COR-L47 (cell line): Measurements from ENCODE around the gene DARS1.

ENCODE experiments used
- DNase-seq: peaks from one replicate; lab custom pipeline; 2025; lab: John Stamatoyannopoulos, UW

Gene DARS1

DNA sequence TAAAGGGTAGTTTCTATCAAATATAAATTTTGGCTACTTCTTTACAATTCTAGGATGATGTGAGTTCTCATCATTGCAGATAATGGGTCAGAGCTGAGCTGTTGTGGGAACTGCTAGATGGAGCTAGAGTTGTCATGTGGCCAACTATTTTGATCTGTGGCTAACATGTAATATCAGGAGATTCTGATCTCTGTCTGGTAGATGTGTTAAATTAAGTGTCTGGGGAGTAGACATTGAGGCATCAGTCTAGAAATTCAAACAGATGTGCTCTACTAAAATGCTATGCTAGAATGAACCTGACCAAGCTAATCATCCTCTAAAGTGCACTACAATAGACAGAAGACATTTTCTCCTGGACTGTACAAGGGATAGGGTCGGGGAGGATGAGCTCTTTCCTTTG lies 30.3 kb upstream of the DARS1 start:
- DNase-seq = no peak

DNA sequence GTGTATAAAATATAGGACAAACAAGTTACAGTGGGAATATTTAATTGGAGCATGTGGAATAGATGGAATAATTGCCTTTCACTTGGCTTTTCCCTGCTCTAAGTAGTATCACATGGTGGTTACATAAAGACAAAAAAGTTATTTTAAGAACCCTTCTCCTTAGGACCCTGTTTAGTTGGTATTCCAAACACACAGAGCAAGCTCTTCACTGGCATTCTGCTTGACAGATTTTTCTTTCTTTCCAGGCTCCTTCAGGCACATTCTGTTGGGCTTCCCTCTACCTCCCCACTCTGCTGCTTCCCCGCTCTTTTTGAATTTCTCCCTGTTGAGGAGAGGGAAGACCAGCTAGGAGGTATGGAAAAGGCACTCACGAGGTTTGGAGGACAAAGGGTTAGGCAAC lies 29.0 kb upstream of the DARS1 start:
- no peak for DNase-seq

DNA sequence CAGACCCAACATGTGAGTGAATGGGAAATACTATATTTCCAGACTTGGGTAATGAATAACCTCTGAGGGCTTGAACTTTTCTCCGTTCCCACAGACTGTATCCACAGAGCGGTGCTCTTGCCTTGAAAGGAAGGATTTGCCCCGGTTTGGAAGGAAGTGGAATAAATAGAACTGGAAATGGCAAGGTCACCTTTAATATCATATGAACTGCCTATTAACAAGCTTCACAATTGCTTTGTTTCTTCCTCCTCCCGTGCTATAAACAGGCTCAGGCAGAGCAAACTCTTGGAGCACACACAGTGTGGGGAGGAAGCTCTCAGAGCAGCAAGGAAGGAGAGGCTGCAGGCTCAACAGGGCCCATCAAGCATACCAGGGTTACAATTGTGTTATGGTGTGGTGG lies 28.5 kb upstream of the DARS1 start:
- DNase-seq = no peak

DNA sequence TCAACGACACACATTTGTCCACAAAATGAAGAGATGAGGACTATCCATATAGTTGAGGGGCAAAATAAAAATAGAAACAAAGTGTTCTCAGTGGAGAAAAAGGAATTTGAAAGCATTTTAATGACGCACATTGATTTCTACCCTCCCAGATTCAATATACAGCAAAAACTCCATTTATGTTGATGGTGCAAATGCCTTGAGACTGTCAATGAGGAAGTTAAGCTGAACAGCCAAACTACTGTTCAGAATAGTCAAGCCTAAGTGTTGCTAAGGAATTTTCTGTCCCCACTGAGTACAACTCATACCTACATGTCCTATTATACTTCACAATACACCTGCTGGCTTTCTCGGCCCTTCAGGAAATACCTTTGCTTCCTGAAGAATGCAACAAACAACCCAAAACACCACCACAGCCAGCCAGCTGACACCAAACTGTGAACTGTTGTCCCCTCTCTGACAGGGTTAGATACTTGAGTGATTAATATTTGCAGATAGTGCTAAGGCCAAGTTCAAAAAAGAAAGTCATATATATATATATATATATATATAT lies 27.8 kb upstream of the DARS1 start:
- DNase-seq = no peak

DNA sequence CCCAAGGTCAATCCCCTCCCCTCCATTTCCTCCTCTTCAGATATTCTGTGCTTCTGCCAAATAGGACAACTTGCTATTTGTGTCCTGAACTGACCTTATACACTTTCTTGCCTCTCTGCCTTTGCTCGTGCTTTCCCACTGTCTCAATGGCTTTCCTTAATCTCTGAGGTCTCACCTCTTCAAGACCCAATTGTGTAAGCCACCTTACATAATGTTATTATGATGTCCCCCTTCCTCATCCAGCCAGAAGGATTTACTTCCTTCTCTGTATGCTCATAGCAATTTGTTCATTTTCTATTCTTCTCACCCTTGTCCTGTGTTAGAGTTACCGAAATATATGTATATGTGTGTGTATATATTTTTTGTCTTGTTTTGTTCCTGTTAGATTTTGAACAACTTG lies 26.9 kb upstream of the DARS1 start:
- DNase-seq = no peak

DNA sequence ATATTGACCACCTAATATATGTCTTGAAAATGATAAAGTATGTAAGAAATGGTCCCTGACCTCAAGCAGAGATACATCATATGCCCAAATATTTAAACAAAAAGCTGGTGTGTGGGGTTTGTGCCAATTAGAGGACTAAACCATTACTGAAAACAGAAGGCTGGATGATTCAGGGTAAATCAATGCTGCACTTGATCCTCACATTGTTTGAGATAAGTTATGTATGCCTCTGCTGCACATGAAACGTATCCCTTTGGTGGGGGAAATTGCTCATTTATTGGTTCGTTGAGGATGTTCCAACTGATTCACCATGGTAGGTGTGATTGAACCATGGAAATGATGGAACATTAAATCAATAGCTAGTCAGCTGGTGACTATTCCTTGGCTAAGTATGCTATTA lies 24.7 kb upstream of the DARS1 start:
- DNase-seq = no peak

DNA sequence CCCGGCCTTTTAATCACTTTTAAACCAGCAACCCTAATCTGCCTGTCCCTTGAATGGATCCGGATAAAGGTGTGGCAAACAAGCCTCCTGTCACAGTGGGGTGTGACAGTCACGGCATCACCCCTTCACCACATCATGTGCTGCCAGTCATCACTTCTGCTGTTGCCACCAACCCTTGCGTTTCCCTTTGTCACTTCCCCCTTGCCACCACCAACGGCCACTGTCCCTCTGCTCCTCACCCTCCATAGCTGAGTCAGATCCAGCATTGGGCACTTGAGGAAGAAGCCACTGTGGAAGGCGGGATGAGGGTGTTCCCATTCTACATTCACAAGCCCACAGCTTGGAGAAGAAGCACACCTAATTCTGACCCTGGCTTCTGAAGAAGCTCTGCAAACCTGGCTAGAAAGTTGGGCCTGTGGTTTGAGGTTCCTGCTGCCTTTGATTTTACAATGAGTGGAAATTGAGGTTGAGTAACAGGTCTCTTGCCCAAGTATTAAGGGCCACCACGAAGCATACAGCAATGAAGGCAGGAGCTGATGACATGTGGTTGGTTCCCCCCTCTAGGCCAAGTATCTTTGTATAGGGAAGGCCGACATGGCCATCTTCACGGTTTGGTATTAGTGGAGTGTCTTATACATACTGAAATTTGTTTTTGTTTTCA lies 22.9 kb upstream of the DARS1 start:
- DNase-seq = no peak

DNA sequence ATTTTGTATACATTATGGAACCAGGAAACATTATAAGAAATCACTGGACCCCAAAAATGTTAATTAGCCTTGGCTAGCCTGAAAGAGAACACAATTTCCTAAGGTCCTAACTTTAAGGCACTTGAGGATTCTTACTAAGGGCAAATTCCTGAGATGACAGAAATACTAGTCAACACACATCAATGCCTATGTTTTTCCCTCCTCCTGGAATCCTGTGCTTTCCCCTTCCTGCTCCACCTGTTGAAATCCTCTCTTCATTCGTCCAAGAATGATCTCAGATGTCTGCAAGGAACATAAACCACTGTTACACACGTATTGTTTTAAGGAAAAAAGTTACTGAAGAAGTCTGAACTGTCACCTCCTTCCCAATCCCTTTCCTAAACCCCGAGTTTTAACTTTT lies 21.2 kb upstream of the DARS1 start:
- DNase-seq = no peak

DNA sequence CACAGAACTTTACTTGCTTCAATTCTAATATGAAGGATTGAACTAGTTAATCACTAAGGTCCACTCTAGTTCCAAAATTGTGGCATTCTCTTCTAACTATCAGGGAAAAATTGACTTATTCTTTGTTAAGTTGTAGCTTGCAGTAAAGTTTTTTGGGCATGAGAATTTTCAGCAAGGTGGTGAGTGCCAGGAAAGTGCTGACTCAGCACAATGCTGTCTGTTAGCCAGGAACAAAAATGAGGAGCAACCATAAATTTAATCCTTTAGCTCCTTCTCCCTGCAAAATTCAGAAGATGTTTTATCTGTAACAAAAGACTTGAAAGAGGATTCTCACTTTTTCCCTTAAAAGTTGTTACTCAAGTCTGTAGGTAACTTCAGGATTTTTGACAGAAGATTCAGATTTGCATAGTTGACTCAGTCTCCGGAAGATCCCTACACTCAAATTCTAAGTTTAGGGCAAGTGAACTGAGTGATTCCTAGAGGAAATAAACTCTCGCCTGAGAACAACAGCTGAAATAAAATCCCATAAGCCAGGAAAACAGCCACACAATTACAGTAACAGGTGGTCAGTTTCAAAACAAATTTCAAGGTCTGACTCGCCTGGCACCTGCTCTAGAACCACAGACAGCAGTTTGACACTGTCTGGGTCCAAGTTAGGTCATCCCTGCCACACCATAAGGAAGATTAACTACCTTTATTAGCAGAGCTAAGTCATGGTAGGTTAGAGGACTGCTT lies 20.2 kb upstream of the DARS1 start:
- DNase-seq = no peak

DNA sequence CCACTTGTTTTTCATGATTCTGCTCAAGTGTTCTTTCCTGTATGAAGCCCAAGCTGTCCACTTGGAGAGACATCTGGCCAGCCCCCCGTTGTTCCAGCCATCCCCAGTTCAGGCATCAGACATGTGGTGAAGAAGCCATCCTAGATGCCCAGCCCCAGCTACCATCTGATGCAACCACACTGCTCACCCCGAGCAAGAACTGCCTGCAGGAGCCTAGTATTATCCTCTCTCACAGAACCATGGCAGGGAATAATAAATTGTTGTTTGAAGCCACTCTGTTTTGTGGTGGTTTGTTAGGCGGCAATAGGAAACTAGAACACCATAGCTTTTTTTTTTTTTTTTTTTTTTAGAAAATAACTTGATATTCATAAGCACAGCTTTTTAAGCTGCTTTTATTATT lies 19.5 kb upstream of the DARS1 start:
- no peak for DNase-seq

DNA sequence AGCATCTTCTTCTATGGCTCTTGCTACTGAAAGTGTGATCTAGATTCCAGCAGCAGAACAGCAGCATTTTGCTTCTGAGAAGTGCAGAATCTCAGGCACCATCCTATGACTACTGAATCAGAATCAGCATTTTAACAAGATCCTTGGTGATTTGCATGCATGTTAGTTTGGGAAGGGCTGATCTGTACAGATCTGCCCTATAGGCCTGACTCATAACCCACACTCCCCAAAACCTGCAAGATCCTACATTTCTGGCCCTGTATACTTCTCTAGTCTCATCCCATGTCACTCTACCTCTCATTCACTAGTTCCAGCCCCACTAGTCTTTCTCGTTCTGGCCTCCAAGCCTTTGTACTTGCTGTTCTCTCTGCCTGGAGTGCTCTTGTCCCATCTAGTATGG lies 15.7 kb upstream of the DARS1 start:
- DNase-seq = no peak

DNA sequence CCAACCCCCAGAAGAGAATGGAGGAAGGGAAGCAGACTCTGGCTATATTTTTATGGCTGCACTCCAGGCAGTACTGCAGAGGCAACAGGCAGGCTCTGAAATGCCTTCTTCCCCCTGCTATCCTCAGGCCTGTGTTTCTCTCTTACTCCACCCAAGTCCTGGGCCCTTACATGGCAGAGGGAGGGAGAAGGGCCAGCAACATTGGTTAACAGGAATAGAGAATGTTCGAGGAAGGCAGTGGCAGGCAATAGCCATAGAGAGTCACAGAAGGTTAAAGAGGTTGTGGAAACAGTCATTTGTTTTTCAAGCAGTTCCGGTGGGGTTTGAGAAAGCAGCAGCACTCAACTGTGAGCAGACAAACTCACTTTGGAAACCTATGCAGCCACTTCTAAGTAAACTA lies 15.1 kb upstream of the DARS1 start:
- DNase-seq = no peak

DNA sequence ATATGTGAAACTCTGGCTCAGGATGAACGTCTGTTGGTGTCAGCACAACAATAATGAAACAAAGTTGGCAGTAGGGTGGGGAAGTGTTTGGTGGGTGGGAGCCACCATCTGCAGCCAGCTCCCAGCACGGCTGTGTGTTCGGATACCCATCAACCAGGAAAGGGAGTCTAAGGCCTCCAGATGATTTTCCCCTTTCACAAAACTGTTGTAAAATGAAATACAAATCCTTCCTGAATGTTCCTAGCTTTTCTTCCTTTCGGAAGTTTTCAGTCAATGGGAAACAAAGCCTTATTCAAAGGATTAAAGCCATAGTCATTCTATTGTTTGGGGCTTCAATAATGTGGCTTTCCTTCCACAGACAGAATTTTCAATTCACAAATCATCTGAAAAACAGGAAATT lies 14.5 kb upstream of the DARS1 start:
- no peak for DNase-seq

DNA sequence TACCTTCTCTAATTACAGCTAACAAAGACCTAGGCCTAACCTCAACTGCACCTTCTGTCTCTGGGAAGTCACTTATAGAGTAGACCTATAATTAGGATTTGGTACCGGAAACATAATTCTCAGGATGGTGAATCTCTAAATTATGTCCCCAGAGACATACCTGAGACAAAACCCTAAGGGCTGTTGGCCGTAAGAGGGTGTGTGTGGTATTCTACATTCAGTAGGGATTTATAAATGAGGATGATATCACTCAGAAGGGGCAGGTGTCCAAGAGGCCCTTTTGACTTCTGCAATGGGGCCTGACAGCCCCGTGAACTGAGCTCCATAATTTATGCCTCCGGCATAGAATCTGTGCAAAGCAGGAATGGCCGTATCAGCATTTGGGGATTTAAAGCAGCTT lies 13.5 kb upstream of the DARS1 start:
- DNase-seq = no peak

DNA sequence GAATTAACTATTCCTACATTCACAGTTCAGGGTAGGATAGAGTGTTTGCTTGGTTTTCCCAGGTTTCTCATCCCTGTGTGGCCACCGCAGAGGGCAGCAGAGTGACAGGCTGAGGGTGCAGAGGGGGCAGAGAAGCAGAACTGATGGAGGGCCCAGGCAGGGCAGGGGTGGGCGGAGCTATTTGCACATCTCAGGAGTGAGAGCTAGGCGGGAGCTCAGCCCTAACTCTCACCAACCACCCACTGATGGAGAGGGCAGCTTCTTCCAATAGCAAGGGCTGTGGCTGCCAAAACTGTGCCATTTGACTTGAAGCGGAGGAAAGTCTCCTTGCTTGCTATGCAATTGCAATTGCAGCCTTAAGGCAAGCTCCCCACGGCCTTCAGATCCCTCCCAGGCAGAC lies 12.0 kb upstream of the DARS1 start:
- DNase-seq = no peak

DNA sequence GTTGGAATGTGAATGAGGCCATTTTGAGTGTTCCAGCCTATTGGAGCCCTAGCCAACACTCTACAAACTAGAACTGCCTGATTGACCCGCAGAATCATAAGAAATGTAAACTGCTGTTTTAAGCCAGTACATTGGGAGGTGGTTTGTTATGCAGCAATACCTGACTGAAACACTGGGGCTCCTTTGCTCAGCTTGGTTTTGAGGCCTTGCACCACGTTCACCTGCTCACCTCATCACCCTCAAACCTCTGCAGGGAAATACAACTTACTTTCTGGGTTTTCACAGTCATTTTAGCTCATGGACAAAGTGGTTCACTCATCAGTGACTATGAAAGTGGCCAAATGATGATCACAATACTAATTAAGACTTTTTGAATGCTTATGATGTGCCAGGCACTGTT lies 10.9 kb upstream of the DARS1 start:
- DNase-seq = no peak

DNA sequence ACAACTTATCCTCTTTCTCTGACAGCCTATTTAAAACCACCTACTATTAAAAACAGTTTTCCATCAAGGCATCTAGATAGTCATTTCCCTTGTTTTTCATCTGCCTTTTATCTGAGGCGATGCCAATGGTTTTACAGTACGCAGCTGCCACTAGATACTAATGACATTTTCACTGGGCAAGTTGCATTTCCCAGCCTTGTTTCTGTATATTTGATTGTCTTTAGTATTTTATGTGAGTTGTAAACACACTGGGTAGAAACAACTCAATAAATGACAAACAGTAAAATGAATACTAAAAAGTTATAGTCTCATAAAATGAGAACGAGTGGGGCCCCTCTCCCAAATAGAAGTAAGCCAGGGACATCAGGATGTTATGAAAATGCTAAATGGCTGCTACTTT lies 8.9 kb upstream of the DARS1 start:
- DNase-seq = no peak

DNA sequence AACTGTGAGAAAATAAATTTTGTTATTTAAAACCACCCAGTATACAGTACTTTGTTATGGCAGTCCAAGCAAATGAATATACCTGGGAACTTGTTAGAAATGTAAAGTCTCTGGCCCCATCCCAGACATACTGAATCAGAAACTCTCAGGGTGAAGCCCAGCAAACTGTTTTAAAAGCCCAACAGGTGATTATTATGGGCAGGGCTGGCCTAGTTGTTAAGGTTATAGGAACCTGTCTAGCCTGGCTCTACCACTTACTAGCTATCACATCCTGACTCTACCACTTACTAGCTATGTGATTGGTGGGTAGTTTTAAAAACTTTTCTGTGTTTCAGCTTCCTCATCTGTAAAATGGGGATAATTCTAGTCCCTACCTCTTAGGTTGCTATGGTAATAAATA lies 8.0 kb upstream of the DARS1 start:
- DNase-seq = no peak

DNA sequence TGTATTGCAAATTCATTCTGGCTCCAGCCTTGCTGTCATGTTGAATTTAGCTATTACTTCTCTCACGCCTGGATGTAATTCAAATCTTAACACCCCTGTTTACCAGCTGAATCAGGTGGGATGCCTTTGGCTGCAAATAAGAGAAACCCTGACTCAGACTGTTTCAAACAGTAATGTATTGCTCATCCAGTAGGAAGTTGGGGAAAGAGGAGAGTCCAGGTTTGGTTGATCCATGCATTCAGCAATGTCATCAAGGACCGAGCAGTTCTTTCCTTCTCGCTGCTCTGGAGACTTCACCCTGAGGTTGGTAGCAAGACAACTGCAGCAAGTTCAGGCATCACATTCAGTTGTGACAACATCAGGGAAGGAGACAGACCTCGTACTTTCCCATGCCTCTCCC lies 6.4 kb upstream of the DARS1 start:
- no peak for DNase-seq

DNA sequence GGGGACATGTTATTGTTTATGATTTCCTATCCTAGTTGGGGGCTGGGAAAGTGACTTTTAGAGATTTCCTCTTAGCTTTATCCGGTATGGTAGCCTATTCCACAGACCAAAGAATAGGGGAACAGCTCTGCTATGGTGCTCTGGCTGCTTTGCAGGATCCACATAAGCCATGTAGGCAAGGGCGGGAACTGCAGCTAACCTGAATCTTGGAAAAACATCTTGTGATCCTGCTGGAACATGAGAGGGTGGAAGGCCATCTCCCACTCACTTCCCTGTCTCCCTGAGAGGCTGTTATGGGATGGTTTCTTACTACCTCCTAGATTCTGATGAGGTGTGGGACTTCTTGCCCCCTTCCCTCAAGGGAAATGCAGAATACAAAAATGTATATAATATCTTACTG lies 2.0 kb upstream of the DARS1 start:
- DNase-seq = no peak

DNA sequence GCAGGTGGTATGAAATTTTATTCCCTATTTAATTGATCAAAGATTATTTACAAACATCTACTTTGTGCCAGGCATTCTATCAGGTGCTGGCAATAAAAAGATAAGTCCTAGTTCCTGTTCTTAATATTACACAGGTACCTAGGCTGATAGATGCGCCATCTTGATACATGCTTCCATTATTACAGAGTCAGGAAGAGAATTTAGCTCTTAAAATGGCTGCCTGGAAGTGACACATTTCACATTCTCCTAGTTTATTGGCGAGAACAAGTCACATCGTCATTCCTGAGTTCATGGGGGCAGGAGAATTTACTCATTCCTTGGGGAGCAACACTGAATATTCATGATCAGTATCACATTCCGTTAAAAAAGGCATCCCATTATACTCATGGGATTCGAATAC lies 1.1 kb upstream of the DARS1 start:
- DNase-seq = no peak

DNA sequence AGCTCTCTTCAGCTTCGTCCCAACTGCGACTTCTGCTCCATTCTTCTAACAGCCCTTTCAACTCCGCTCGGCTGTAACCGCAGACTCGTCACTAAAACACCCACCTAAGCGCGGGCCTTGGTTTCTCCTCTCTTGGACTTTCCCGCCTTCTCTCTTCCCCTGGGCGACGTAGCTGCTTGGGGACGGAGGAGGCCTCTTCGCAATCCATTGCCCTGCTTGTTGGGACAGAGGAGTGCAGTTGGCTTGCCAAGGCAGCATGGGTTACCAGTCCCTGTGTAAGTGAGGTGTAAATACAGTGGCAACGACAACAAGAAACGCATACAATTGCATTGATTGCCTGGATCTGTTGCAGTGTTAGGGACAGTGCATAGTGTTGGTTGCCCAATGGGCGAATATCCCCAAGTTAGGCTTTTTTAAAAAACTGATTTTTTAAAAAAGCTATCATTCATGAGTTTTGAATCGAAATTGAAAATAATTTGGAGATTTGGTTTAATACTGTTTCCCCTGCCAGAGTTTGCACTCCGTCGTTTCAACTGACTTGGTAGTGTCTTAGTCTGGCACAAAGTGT lies 484 bp upstream of the DARS1 start:
- no peak for DNase-seq

DNA sequence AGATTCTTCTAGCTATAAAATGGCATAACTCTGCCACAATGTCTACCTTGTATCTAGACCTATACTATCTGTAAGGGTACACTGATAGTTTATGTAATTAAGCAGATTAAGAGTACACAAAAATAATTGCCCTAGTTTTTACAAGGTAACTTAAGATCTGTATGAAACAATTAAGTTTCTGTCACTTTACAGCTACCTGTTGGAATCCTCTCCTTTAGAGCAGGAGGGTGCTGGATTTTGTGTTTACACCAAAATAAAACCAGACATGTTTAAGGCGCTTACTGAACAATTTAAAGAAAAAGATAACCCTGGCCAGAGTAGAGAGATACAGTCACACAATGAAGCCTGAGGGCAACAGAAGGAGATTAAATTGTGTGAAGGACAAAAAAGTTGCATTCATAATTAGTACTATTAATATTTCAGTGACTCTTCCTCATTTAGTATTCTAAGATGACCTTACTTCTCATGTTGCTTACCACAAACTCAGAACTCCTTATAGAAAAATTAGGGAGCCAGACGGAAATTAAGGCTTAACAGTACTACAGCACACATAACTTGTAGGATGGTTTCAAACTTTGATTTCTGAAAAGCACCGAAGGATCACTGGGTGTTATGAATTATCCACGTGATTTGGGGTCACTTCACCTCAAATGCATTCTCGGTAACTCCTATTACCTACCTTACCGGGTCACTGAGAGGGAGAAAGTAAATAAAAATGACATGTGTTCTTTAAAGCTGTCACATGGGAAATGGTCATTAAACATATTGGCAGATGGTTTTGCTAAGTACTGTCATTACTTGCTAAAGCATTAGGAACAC lies 1.0 kb downstream of the DARS1 start:
- no peak for DNase-seq
